CD4-positive, alpha-beta T cell treated with Interleukin-15 for 1 hour (primary cell): ENCODE measurements around the gene CWF19L2.
"Not testable (repeated sequence)": the region's sequence is repeated elsewhere in the genome, so short reads cannot be mapped to it uniquely, and the experiment has no call there.

ENCODE experiments used
- DNase-seq: peaks from one replicate; pipeline ENCODE4 v3.0.0-alpha.2; 2020

Gene CWF19L2

DNA sequence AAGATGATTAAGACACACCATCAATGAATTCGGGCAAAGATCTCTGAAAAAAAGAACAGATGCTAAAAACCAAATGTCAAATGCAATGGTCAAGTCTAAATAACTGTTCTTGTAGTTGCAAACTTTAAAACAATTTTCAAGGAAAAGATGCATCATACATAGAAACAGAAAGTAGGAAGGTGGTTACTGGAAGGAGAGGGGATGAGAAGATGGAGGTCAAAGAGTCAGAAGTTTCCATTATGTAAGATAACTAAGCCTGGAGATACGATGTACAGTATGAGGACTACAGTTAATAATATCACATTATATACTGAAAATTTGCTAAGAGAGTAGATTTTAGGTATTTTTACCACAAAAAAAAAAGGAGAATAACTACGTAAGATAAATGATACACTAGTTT lies 27.1 kb downstream of the CWF19L2 start:
- DNase-seq: no peak

DNA sequence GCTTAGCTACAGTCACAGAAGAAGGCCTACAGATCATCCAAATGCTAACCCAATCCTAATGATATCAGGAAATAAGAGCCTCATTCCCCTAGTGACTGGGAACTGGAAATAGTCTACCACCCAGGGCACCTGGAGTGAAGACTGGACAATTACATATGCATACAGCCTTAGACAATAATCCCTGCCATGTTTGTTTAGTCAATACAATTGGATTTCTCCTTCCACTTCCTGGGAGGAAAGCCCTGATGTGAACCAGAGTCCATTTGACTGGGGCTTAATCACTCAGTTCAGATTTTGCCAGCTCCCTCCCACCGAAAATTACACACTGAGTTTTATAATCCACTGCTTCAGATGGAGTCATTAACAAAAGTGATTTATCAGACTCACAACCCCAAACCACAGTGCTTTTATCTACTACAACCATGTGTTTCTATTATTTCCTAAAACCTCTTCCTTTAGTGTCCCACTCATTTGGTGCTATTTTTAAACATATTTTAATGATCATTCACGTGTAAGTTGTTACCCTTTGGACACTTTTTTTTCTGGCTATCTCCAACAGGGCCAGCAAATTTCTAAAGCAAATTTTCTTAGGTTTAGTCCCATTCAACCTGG lies 29.9 kb downstream of the CWF19L2 start:
- no peak for DNase-seq

DNA sequence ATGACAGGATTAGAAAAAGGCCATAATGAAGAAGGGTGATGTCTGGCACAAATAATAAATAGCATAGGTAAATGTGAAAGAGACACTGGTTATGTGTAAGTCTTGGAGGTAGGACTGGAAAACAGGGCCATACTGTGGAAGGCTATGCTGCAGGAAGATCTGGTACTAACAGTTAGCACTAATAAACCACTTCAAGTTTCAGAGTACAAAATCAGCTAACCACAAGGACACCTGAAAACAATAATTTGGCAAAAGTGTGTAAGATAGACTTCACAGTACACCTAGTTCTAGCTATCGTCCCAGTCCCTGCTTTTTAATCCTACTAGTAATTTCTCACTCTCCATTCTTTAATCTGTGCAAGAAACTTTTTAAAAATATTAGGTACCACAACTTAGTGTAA lies 44.3 kb downstream of the CWF19L2 start:
- DNase-seq: no peak

- DNase-seq: no peak
Observed at GRCh38 chr11:107408762-107409211, 48.8 kb downstream of the CWF19L2 start.

- DNase-seq: no peak
Observed at GRCh38 chr11:107405260-107405659, 52.4 kb downstream of the CWF19L2 start.

GRCh38 chr11:107401131-107401530 lies 56.5 kb downstream of the CWF19L2 start:
- not testable (repeated sequence) for DNase-seq

GRCh38 chr11:107397357-107397756 lies 60.3 kb downstream of the CWF19L2 start:
- DNase-seq: no peak

- DNase-seq: no peak
Observed at GRCh38 chr11:107392611-107393010, 65.0 kb downstream of the CWF19L2 start.

GRCh38 chr11:107390701-107391100 lies 66.9 kb downstream of the CWF19L2 start:
- not testable (repeated sequence) for DNase-seq

DNA sequence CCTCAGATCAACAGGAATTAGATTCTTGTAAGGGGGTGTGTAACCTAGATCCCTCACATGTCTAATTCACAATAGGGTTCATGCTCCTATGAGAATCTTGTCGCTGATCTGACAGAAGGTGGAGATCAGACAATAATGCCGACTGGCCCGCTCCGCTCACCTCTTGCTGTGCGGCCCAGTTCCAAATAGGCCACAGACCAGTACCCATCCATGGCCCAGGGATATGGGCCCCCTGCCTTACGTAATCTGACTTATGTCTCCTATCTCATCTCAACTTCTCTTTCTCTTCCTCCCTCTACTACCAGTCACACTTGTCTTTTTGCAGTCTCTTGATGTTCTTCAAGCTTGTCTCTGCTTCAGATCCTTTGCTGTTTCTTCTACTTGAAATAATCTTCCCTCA lies 70.0 kb downstream of the CWF19L2 start:
- no peak for DNase-seq

DNA sequence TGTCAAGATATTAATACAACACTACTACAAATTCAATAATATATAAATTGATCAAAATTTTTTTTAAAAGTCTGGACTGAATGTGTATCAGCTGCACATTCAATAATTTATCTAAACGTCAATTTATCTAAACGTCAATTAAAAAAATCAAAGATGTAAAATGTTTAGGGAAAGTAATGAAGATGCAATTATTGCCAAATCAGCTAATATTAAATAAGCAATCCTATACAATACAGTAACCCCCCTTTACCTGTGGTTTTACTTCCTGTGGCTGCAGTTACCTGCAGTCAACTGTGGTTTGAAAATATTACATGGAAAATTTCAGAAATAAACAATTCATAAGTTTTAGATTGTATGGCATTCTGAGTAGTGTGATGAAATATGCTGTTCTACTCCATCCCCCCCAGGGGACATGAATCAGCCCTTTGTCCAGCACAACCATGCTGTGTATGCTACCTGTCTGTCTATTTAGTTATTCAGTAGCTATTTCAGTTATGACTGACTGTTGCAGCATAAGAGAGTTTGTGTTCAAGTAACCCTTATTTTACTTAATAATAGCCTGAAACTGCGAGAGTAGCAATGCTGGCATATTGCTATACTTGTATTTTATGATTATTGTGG lies 72.2 kb downstream of the CWF19L2 start:
- DNase-seq: no peak

DNA sequence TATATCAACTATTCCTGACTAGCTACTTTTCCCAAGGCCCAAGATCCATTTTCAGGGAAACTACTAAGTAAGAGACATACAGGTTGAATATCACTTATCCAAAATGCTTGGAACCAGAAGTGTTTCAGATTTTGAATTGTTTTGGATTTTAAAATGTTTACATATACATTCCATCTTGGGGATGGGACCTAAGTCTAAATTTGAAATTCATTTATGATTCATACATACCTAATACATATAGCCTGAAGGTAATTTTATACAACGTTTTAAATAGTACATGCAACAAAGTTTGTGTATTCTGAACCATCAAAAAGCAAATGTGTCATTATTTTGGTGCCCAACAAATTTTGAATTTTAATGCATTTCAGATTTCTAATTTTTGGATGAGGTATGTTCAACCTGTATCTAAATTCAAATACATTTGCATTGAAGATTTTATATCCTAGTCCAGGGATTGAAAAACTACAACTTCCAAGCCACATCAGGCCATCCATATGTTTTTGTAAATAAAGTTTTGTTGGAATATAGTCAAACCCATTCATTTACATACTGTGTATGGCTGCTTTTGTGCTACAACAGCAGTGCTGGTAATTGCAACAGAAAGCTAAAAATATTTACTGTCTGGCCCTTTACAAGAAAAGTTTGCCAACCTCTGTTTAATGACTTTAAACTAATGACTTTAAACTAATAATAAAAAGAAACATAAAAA lies 73.3 kb downstream of the CWF19L2 start:
- no peak for DNase-seq

DNA sequence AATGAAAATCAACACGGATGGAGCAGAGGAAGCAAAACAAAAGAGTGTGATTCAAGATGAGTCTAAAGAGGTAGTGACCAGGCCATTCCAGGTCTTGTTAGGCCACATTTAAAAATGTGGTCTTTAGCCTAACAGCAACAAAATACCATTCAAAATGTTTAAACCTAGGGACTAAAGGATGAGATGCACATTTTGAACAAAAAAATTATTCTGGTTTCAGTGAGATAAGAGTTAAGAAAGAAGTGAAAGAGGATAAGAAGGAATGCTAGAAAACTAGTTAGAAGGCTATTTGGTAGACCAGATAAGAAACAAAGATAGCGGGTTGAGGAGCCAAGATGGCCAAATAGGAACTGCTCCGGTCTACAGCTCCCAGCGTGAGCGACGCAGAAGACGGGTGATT lies 85.2 kb downstream of the CWF19L2 start:
- no peak for DNase-seq

DNA sequence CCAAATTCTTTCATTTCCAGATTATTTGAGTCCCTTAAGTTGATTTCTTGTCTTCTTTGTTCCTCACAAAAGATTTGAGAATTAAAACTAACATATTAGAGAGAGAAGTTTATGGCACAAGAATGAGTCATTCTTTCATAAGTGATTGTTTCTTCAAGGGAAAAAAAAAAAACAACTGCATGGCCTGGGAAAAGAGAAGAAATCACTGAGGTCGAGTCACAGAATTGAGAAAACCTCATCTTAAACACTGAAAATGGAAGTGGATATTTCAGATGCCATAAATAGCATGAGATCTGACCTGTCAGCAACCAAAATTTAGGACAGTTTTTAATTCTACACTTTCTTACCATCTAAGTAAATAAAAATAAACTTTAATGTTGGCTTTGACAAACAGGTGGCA lies 87.2 kb downstream of the CWF19L2 start:
- no peak for DNase-seq

- no peak for DNase-seq
Observed at GRCh38 chr11:107359701-107360100, 97.9 kb downstream of the CWF19L2 start.

DNA sequence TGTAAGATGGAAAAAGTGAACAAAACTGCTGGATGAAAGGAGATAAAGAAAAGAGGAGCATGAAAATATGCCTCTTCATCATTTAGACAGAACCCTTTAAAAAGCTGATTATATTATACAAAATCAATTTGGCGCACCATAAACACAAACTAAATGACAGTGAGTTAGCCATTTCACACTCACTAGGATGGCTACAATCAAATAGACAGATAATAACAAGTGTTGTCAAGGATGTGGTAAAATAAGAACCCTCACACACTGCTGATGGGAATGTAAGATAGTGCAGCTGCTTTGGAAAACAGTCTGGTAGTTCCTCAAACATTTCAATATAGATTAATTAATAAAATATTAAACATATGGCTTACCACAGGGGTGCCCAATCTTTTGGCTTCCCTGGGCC lies 99.7 kb downstream of the CWF19L2 start:
- DNase-seq: no peak

- DNase-seq: no peak
Observed at GRCh38 chr11:107354780-107355179, 102.8 kb downstream of the CWF19L2 start.

GRCh38 chr11:107337917-107338316 lies 119.7 kb downstream of the CWF19L2 start:
- DNase-seq: no peak

GRCh38 chr11:107331728-107332127 lies 125.9 kb downstream of the CWF19L2 start:
- no peak for DNase-seq

GRCh38 chr11:107329164-107329563 lies 128.5 kb downstream of the CWF19L2 start:
- DNase-seq: no peak

GRCh38 chr11:107316426-107316825 lies 141.2 kb downstream of the CWF19L2 start:
- DNase-seq: no peak

GRCh38 chr11:107307991-107308390 lies 149.6 kb downstream of the CWF19L2 start:
- DNase-seq: no peak

- no peak for DNase-seq
Observed at GRCh38 chr11:107301878-107302277, 155.7 kb downstream of the CWF19L2 start.

DNA sequence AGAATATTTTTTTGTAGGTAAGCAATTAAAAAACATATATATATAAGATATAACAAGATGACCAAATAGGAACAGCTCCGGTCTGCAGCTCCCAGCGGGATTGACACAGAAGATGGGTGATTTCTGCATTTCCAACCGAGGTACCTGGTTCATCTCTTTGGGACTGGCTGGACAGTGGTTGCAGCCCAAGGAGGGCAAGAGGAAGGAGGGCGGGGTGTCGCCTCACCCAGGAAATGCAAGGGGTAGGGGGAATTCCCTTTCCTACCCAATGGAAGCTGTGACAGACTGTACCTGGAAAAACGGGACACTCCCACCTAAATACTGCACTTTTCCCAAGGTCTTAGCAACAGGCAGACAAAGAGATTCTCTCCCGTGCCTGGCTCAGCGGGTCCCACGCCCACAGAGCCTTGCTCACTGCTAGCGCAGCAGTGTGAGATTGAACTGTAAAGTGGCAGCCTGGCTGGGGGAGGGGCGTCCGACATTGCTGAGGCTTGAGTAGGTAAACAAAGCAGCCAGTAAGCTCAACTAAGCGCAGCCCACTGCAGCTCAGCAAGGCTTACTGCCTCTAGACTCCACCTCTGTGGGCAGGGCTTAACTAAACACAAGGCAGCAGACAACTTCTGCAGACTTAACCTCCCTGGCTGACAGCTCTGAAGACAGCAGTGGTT lies 163.8 kb downstream of the CWF19L2 start:
- DNase-seq: no peak
